Suprapubic skin (tissue), 4 donors: ENCODE results near the gene POLR2I. TPM values are rescaled to one million over a fixed set of nuclear protein-coding genes. Genes with fewer than 3 reads are reported as not detected.

Experiments
- DNase-seq, 2 donors: peaks; one replicate each; pipeline ENCODE4 v3.0.0-alpha.2; 2019; ENCODE audit warnings: low spot score in 2 of 2
- H3K27ac ChIP-seq: fragments of 200-600 bp; sonication (generic); one replicate; pipeline ENCODE4 v1.5.1; 2019
- H3K27me3 ChIP-seq: fragments of 200-600 bp; sonication (generic); one replicate; pipeline ENCODE4 v1.5.1; 2019
- H3K36me3 ChIP-seq: fragments of 200-600 bp; sonication (generic); one replicate; pipeline ENCODE4 v1.5.1; 2019
- H3K4me1 ChIP-seq: fragments of 200-600 bp; sonication (generic); one replicate; pipeline ENCODE4 v1.5.1; 2019
- H3K4me3 ChIP-seq: fragments of 200-600 bp; sonication (generic); one replicate; pipeline ENCODE4 v1.5.1; 2019; ENCODE audit warnings: mild to moderate bottlenecking
- H3K9me3 ChIP-seq: fragments of 200-600 bp; sonication (generic); one replicate; pipeline ENCODE4 v1.5.1; 2019
- EP300 ChIP-seq: sonication (generic); formaldehyde crosslinking; IDR thresholded peaks from one replicate; pipeline ENCODE4 v1.6.1; 2017; ENCODE audit warnings: antibody characterized with exemption
- POLR2A ChIP-seq, 2 donors: fragments of 450-650 bp; IDR thresholded peaks; one replicate each; pipeline ENCODE4 v1.6.1; 2017; ENCODE audit warnings: antibody characterized with exemption in 2 of 2, mild to moderate bottlenecking in 2 of 2, moderate library complexity in 2 of 2
- POLR2AphosphoS5 ChIP-seq, 3 donors: sonication (generic); formaldehyde crosslinking; IDR thresholded peaks; one replicate each; pipeline ENCODE4 v1.6.1; 2017; ENCODE audit warnings: antibody characterized with exemption in 3 of 3
- WGBS: methylation state at CpG from one replicate; pipeline ENCODE4 v1.1.5; 2018; 5-methylcytosine and 5-hydroxymethylcytosine counted together
- total RNA-seq, 4 donors: library from RNA; depleted of rRNA; stranded (reverse); fragments of >200 nt; gene quantifications; one replicate each; pipeline ENCODE4 v1.1.0, GENCODE V29; 2016
- TF ChIP-seq, protein P1 (sequence below), 2 donors: fragments of 200-600 bp in 1 of 2; fragments of 450-650 bp in 1 of 2; sonication (generic) in 1 of 2; IDR thresholded peaks; one replicate each; pipeline ENCODE4 v1.5.1; 2016 to 2019; ENCODE audit warnings: antibody characterized with exemption in 2 of 2, mild to moderate bottlenecking in 1 of 2, moderate library complexity in 1 of 2

The POLR2I gene
- total RNA-seq, 4 donors from 2014 or later, result 21.8 to 57.5 (median 31.3) TPM

DNA sequence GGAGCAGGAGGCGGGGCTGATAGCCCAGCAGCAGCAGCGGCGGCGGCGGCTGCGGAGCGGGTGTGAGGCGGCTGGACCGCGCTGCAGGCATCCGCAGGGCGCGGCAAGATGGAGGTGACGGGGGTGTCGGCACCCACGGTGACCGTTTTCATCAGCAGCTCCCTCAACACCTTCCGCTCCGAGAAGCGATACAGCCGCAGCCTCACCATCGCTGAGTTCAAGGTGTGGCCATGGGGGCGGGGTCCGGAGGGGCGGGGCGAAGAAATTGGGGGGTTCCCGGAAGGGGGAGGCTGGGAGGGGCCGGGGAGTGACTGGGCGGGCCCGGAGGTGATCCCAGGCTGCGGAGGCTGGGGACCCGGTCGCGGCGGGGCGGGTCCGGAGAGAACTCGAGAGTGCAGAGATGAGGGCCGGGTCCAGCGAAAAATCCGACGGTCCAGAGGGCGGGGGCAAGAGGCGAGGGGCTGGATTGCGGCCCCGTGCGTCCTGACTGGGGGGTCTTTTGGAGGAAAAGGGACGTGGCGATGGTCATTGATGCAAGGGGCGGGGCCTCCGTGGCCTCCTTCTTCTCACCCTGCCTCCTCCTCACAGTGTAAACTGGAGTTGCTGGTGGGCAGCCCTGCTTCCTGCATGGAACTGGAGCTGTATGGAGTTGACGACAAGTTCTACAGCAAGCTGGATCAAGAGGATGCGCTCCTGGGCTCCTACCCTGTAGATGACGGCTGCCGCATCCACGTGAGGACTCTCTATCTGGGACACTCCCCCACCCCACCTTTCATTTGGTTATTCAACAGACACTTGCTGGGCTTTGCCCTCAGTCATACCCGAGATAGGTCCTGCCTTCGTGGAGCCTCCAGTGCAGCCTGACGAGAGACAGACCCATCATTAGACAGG is 1.0 kb upstream of the POLR2I start, which contains the start of gene TBCB:
Gene TBCB, plus strand, starts transcription at position 16 of the 891 bp plus-strand sequence. Its CDS starts 93 bp downstream, at position 109.
- peak; percentile 90 to 91 for DNase-seq
- H3K9me3 ChIP-seq, result no peaks in the 10 kb centered on the region
- WGBS, result 4% methylated on average over 42 of the region's 59 CpGs
- TF ChIP-seq EP300, result no peak
- TF ChIP-seq POLR2AphosphoS5 (IDR thresholded peaks at IDR 0.05), result peak in 2 of 3 donors; percentile 75 to 80
- peak in 1 of 2 donors; percentile 25 for TF ChIP-seq POLR2A (IDR thresholded peaks at IDR 0.05)
- TF ChIP-seq, protein P1, sequence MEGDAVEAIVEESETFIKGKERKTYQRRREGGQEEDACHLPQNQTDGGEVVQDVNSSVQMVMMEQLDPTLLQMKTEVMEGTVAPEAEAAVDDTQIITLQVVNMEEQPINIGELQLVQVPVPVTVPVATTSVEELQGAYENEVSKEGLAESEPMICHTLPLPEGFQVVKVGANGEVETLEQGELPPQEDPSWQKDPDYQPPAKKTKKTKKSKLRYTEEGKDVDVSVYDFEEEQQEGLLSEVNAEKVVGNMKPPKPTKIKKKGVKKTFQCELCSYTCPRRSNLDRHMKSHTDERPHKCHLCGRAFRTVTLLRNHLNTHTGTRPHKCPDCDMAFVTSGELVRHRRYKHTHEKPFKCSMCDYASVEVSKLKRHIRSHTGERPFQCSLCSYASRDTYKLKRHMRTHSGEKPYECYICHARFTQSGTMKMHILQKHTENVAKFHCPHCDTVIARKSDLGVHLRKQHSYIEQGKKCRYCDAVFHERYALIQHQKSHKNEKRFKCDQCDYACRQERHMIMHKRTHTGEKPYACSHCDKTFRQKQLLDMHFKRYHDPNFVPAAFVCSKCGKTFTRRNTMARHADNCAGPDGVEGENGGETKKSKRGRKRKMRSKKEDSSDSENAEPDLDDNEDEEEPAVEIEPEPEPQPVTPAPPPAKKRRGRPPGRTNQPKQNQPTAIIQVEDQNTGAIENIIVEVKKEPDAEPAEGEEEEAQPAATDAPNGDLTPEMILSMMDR (IDR thresholded peaks at IDR 0.05), result no peak
- no peaks in the 10 kb centered on the region for H3K27me3 ChIP-seq
- H3K27ac ChIP-seq, result peak within 1 kb of the TSS; percentile 90
- H3K4me3 ChIP-seq, result peak within 1 kb of the TSS; percentile 80
- H3K4me1 ChIP-seq, result peaks cover 38% of the 10 kb centered on the region
- H3K36me3 ChIP-seq, result peaks cover 39% of the 10 kb centered on the region

DNA sequence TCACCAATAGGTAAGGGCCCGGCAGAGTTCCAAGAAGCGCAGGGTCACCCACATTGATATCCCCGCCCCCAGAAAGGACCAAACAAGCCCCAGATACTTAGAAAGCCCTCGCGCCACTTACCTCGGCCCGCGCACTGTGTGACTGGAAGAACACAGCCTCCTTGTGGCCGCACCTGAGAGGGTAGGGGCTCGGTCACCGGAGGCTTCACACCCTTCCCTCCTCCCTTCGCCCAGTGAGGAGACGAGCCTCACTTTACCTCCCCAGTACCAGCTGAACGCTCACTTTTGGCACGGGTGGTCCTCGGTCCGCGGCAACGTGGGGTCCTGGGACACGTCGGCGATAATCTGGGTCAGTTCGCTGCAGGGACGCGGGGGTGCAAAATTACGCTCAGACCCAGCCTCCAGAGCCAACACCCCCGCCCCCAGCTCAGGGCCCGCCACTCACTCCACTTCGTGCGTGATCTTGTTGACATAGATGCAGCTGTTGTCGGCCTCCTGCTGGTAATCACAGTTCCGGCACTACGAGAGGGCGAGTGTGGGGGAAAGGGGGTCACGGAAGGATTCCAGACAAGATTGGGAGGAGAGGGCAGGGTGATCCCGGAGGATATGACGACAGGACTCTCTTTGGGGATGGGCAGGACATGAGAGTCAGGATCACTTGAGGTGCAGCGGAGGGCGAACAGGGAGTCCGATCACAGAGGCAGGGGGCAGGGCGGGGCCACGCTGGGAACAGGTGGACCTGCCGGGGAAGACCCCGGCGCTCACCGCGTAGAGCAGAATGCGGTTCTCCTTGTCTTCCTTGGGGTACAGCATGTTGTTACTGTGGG is 568 bp downstream of the POLR2I start:
- no peaks in the 10 kb centered on the region for H3K27me3 ChIP-seq
- peaks cover 38% of the 10 kb centered on the region for H3K4me1 ChIP-seq
- peak overlapping the region; percentile 80 for H3K4me3 ChIP-seq
- DNase-seq, result peak in 1 of 2 donors; percentile 80
- peak overlapping the region; percentile 90 for H3K27ac ChIP-seq
- TF ChIP-seq POLR2A (IDR thresholded peaks at IDR 0.05) (no peak), POLR2AphosphoS5 (IDR thresholded peaks at IDR 0.05) (no peak), EP300 (no peak)
- TF ChIP-seq, protein P1 (IDR thresholded peaks at IDR 0.05), result no peak
- 4% methylated on average over 25 of the region's 48 CpGs for WGBS
- H3K9me3 ChIP-seq, result no peaks in the 10 kb centered on the region
- H3K36me3 ChIP-seq, result peaks cover 35% of the 10 kb centered on the region

DNA sequence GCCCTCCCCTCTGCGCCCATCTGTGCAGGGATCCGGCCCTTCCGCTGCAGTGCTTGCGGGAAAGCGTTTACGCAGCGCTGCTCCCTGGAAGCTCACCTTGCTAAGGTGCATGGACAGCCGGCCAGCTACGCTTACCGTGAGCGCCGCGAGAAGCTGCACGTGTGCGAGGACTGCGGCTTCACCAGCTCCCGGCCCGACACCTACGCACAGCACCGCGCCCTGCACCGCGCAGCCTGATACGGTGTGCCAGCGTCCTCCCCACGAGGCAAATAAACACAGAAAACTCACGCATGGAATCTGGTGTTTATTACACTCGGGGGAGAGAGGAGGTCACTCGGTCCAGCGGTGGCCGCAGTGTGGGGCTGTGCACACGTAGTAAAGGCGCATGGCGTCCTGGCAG is 1.2 kb downstream of the POLR2I start:
- no peak overlapping the region for H3K27ac ChIP-seq
- TF ChIP-seq EP300, result no peak
- H3K27me3 ChIP-seq, result no peaks in the 10 kb centered on the region
- H3K9me3 ChIP-seq, result no peaks in the 10 kb centered on the region
- DNase-seq, result no peak
- WGBS, result 91% methylated on average over 34 of the region's 34 CpGs
- peaks cover 38% of the 10 kb centered on the region for H3K4me1 ChIP-seq
- H3K4me3 ChIP-seq, result peak overlapping the region; percentile 80
- H3K36me3 ChIP-seq, result peaks cover 28% of the 10 kb centered on the region

DNA sequence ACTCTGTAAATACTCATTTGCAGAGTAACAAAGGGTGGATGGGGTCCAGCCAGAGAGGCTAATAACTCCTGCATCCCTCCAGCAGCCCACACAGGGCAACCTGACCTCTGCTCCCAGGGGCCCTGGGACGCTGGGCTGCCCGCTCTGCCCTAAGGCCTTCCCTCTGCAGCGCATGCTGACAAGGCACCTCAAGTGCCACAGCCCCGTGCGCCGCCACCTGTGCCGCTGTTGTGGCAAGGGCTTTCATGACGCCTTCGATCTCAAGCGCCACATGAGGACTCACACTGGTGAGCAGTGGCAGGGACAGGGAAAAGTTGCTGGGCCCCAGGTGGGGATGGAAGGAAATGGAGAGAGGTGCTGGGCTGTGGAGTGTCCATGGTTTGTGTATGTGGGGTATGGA is 2.0 kb downstream of the POLR2I start:
- Histone ChIP-seq H3K27me3 (no peaks in the 10 kb centered on the region), H3K9me3 (no peaks in the 10 kb centered on the region), H3K4me3 (no peak overlapping the region), H3K36me3 (peaks cover 23% of the 10 kb centered on the region), H3K27ac (no peak overlapping the region), H3K4me1 (peaks cover 35% of the 10 kb centered on the region)
- TF ChIP-seq, protein P1 (IDR thresholded peaks at IDR 0.05), result no peak
- TF ChIP-seq POLR2AphosphoS5 (IDR thresholded peaks at IDR 0.05), result no peak
- no peak for TF ChIP-seq EP300
- no peak for TF ChIP-seq POLR2A (IDR thresholded peaks at IDR 0.05)
- WGBS, result 100% methylated on average over 7 of the region's 10 CpGs
- DNase-seq, result no peak

DNA sequence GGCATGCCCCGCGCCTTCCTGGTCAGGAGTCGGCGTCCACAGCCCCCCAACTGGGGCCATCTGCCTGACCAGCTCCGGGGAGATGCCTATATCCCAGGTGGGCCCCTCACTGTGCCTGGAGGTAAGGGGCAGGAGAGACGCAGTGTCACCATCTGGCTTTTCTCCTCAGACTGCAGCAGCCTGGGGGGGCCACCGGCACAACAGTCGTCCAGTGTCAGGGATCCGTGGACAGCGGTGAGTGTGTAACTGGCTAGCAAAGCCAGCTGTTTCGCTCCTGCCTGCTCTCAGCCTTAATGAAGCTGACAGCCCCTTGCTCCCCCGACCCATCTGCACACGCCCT is 3.5 kb downstream of the POLR2I start:
- Histone ChIP-seq H3K4me3 (no peak overlapping the region), H3K27ac (no peak overlapping the region), H3K4me1 (peaks cover 25% of the 10 kb centered on the region), H3K27me3 (no peaks in the 10 kb centered on the region), H3K9me3 (no peaks in the 10 kb centered on the region), H3K36me3 (peaks cover 28% of the 10 kb centered on the region)
- TF ChIP-seq EP300, result no peak
- WGBS, result 85% methylated on average over 7 of the region's 13 CpGs
- no peak for DNase-seq
